ENCODE data around the gene HES4. TPM values are rescaled to one million over a fixed set of nuclear protein-coding genes. Genes with fewer than 3 reads are reported as not detected.

Gene HES4, protein sequence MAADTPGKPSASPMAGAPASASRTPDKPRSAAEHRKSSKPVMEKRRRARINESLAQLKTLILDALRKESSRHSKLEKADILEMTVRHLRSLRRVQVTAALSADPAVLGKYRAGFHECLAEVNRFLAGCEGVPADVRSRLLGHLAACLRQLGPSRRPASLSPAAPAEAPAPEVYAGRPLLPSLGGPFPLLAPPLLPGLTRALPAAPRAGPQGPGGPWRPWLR
- total RNA-seq (2021; ENCODE audit: unreplicated experiment) (145 TPM), Bru-seq, nascent RNA (percentile 66 among the genes with signal in this experiment), BruChase-seq, experiment 1, labeled RNA remaining after a 6-hour chase (percentile 64 among the genes with signal in this experiment), BruChase-seq, experiment 2, labeled RNA remaining after a 2-hour chase (percentile 63 among the genes with signal in this experiment)
- polyA plus RNA-seq (2012): 88.1 and 110 TPM in 2 replicates
- long read RNA-seq, transcript HES4-204 (3 exons, 667 nt): minor isoform, 8 of 199 reads
- long read RNA-seq, transcript HES4-201 (4 exons, 899 nt): major isoform, 71 of 199 reads
- long read RNA-seq, transcript HES4-202 (3 exons, 1,040 nt): minor isoform, 31 of 199 reads
- long read RNA-seq, transcript HES4-203 (2 exons, 1,038 nt): minor isoform, 52 of 199 reads
- long read RNA-seq, partial matches to known transcripts: 2 of 199 reads
- long read RNA-seq, other reads (novel, unspliced or antisense): 35 of 199 reads

DNA sequence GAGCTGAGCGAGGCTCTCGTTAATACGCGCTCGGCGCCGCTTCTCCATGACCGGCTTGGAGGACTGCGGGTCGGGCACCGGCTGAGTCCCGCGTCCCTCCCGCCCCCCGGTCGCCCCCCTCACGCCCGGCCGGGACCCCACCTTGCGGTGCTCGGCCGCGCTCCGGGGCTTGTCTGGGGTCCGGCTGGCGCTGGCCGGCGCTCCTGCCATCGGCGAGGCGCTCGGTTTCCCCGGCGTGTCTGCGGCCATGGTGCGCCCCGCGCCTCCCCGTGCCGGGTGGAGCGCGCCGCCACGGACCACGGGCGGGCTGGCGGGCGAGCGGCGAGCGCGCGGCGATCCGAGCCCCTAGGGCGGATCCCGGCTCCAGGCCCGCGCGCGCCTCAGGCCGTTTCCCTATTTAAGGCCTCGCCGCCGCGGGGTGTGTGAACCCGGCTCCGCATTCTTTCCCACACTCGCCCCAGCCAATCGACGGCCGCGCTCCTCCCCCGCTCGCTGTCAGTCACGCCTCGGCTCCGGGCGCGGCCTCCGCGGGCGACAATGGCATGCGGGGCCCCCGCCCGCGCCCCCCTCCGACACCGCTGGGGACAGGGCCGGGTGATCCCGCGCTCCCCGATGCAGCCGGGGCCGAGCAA, at the start of gene HES4:
HES4 (minus strand) TSS at position 373 of the 632 bp plus-strand sequence; CDS start at position 249, 124 bp downstream.
- ChIA-PET RAD21 (ENCODE audit: low non-redundant PET in 1 of 2, low total read pairs in 2 of 2, uncharacterized antibody in 2 of 2, unreplicated experiment in 2 of 2) (interaction anchor here in 1 of 2 experiments (0.7 kb wide), 1 partner anchor 15 kb away, joined by 3 read pairs; no protein-coding TSS in a partner anchor), CTCF (interaction anchor here (1.0 kb wide), 1 partner anchor 64 kb away, joined by 5 read pairs; no protein-coding TSS in a partner anchor), POLR2A (interaction anchor here (1.0 to 1.5 kb wide), 3 partner anchors 14 to 32 kb away, joined by 3 to 5 read pairs (median 3); partner anchors contain the start of gene ISG15)
- no peaks in the 10 kb centered on the region for H3K9me3 ChIP-seq (ENCODE audit: control insufficient read depth in 1 of 2, insufficient read depth in 1 of 2, low read depth in 1 of 2, low read length in 2 of 2)
- peak within 1 kb of the TSS; percentile 99 for H3K27ac ChIP-seq (ENCODE audit: low read depth, low read length)
- TF ChIP-seq POLR2A (IDR thresholded peaks at IDR 0.05; ENCODE audit: borderline replicate concordance, extremely low read depth, insufficient read depth, insufficient read length) (peak; percentile 69), SP1 (IDR thresholded peaks at IDR 0.05; ENCODE audit: low read depth) (no peak), ZFX (IDR thresholded peaks at IDR 0.05) (peak; percentile 68; the same call in 1 of the 2 replicates), TCF7L2 (IDR thresholded peaks at IDR 0.05; ENCODE audit: borderline replicate concordance, extremely low read depth, insufficient read depth, insufficient read length) (peak; percentile 51), EZH2 (IDR thresholded peaks at IDR 0.05) (no peak), POLR2AphosphoS5 (IDR thresholded peaks at IDR 0.05; ENCODE audit: low read depth, low read length) (peak; percentile 87)
- no TSS peak for BruUV-seq (replicated peaks)
- H3K79me2 ChIP-seq (ENCODE audit: insufficient read depth, low read length): peaks cover 29% of the 10 kb centered on the region
- H3K4me2 ChIP-seq (ENCODE audit: low read length): peak within 1 kb of the TSS; percentile 98
- H3K4me1 ChIP-seq (ENCODE audit: control insufficient read depth in 1 of 2, insufficient read depth in 2 of 2, low read length in 2 of 2): peaks cover 15 to 66% of the 10 kb centered on the region in 2 experiments
- intact Hi-C loops (cut with micrococcal nuclease): loop anchor here (2.0 to 5.0 kb wide), 2 partner anchors 15 to 67 kb away; no protein-coding TSS in a partner anchor
- H3K9ac ChIP-seq (ENCODE audit: low read length): peak within 1 kb of the TSS; percentile 100
- no peaks in the 10 kb centered on the region for H3K9me2 ChIP-seq (ENCODE audit: insufficient read depth)
- H3K27me3 ChIP-seq (ENCODE audit: insufficient read depth, low read length): no peaks in the 10 kb centered on the region
- peak within 1 kb of the TSS; percentile 75 to 83 for H3K4me3 ChIP-seq (replicated peaks in 1 of 2; ENCODE audit: low read depth in 1 of 2, low read length in 2 of 2)
- no peak within 1 kb of the TSS for H2AFZ ChIP-seq (ENCODE audit: low read depth, low read length, poor library complexity, severe bottlenecking)
- H3K36me3 ChIP-seq (ENCODE audit: control insufficient read depth in 1 of 2, insufficient read depth in 2 of 2, low read length in 2 of 2): no peaks in the 10 kb centered on the region
- peak; percentile 67 for ATAC-seq
- peaks cover 8% of the 10 kb centered on the region; the same call in 1 of the 2 replicates for H4K20me1 ChIP-seq (ENCODE audit: insufficient read depth)
- DNase-seq (ENCODE audit: low read depth, low spot score): peak; percentile 84

Measured in HCT116 (cell line).